ENCODE data around the gene POLR1D. TPM values are rescaled to one million over a fixed set of nuclear protein-coding genes. Genes with fewer than 3 reads are reported as not detected.

Gene POLR1D, protein sequence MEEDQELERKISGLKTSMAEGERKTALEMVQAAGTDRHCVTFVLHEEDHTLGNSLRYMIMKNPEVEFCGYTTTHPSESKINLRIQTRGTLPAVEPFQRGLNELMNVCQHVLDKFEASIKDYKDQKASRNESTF
- 100 to 1,000 TPM; 100 to 121 TPM for total RNA-seq
- 100 to 1,000 TPM; 133 to 164 (median 152) TPM for polyA plus RNA-seq (ENCODE audit: insufficient read length in 6 of 6)
- long read RNA-seq, donor 1, transcript POLR1D-211 (1 exons, 1,634 nt), result minor isoform, 9 of 101 reads
- long read RNA-seq, donor 1, transcript POLR1D-201 (2 exons, 1,166 nt), result minor isoform, 32 of 101 reads
- long read RNA-seq, donor 1, transcript POLR1D-203 (3 exons, 2,036 nt), result major isoform, 47 of 101 reads
- long read RNA-seq, donor 1, partial matches to known transcripts, result 5 of 101 reads
- long read RNA-seq, donor 1, other reads (novel, unspliced or antisense), result 0 of 101 reads
- long read RNA-seq, donor 2, transcript POLR1D-201 (2 exons, 1,166 nt), result minor isoform, 30 of 84 reads
- long read RNA-seq, donor 2, transcript POLR1D-211 (1 exons, 1,634 nt), result minor isoform, 7 of 84 reads
- long read RNA-seq, donor 2, transcript POLR1D-203 (3 exons, 2,036 nt), result major isoform, 38 of 84 reads
- long read RNA-seq, donor 2, partial matches to known transcripts, result 0 of 84 reads
- long read RNA-seq, donor 2, other reads (novel, unspliced or antisense), result 7 of 84 reads
- long read RNA-seq, donor 3, transcript POLR1D-201 (2 exons, 1,166 nt), result major isoform, 35 of 61 reads
- long read RNA-seq, donor 3, transcript POLR1D-203 (3 exons, 2,036 nt), result minor isoform, 18 of 61 reads
- long read RNA-seq, donor 3, partial matches to known transcripts, result 0 of 61 reads
- long read RNA-seq, donor 3, other reads (novel, unspliced or antisense), result 0 of 61 reads
- long read RNA-seq, donor 4, transcript POLR1D-201 (2 exons, 1,166 nt), result major isoform, 60 of 98 reads
- long read RNA-seq, donor 4, transcript POLR1D-203 (3 exons, 2,036 nt), result minor isoform, 29 of 98 reads
- long read RNA-seq, donor 4, transcript POLR1D-206 (3 exons, 1,723 nt), result minor isoform, 5 of 98 reads
- long read RNA-seq, donor 4, partial matches to known transcripts, result 0 of 98 reads
- long read RNA-seq, donor 4, other reads (novel, unspliced or antisense), result 1 of 98 reads
- long read RNA-seq, donor 5, transcript POLR1D-201 (2 exons, 1,166 nt), result major isoform, 24 of 63 reads
- long read RNA-seq, donor 5, transcript POLR1D-211 (1 exons, 1,634 nt), result minor isoform, 6 of 63 reads
- long read RNA-seq, donor 5, transcript POLR1D-203 (3 exons, 2,036 nt), result major isoform, 24 of 63 reads
- long read RNA-seq, donor 5, partial matches to known transcripts, result 0 of 63 reads
- long read RNA-seq, donor 5, other reads (novel, unspliced or antisense), result 0 of 63 reads
- long read RNA-seq, donor 6, transcript POLR1D-201 (2 exons, 1,166 nt), result major isoform, 59 of 101 reads
- long read RNA-seq, donor 6, transcript POLR1D-203 (3 exons, 2,036 nt), result minor isoform, 18 of 101 reads
- long read RNA-seq, donor 6, transcript POLR1D-211 (1 exons, 1,634 nt), result minor isoform, 7 of 101 reads
- long read RNA-seq, donor 6, partial matches to known transcripts, result 13 of 101 reads
- long read RNA-seq, donor 6, other reads (novel, unspliced or antisense), result 0 of 101 reads
- long read RNA-seq, donor 7, transcript POLR1D-201 (2 exons, 1,166 nt), result minor isoform, 11 of 33 reads
- long read RNA-seq, donor 7, transcript POLR1D-203 (3 exons, 2,036 nt), result major isoform, 12 of 33 reads
- long read RNA-seq, donor 7, partial matches to known transcripts, result 0 of 33 reads
- long read RNA-seq, donor 7, other reads (novel, unspliced or antisense), result 5 of 33 reads
- long read RNA-seq, donor 8, transcript POLR1D-203 (3 exons, 2,036 nt), result minor isoform, 15 of 38 reads
- long read RNA-seq, donor 8, transcript POLR1D-201 (2 exons, 1,166 nt), result major isoform, 16 of 38 reads
- long read RNA-seq, donor 8, partial matches to known transcripts, result 0 of 38 reads
- long read RNA-seq, donor 8, other reads (novel, unspliced or antisense), result 0 of 38 reads
- long read RNA-seq, donor 9, partial matches to known transcripts, result 0 of 2 reads
- long read RNA-seq, donor 9, other reads (novel, unspliced or antisense), result 0 of 2 reads
- long read RNA-seq, donor 10, transcript POLR1D-203 (3 exons, 2,036 nt), result minor isoform, 20 of 50 reads
- long read RNA-seq, donor 10, transcript POLR1D-201 (2 exons, 1,166 nt), result major isoform, 28 of 50 reads
- long read RNA-seq, donor 10, partial matches to known transcripts, result 0 of 50 reads
- long read RNA-seq, donor 10, other reads (novel, unspliced or antisense), result 2 of 50 reads
- long read RNA-seq, donor 11, transcript POLR1D-201 (2 exons, 1,166 nt), result minor isoform, 10 of 46 reads
- long read RNA-seq, donor 11, transcript POLR1D-203 (3 exons, 2,036 nt), result major isoform, 25 of 46 reads
- long read RNA-seq, donor 11, partial matches to known transcripts, result 5 of 46 reads
- long read RNA-seq, donor 11, other reads (novel, unspliced or antisense), result 0 of 46 reads
- long read RNA-seq, donor 12, transcript POLR1D-201 (2 exons, 1,166 nt), result major isoform, 22 of 52 reads
- long read RNA-seq, donor 12, transcript POLR1D-203 (3 exons, 2,036 nt), result minor isoform, 19 of 52 reads
- long read RNA-seq, donor 12, partial matches to known transcripts, result 0 of 52 reads
- long read RNA-seq, donor 12, other reads (novel, unspliced or antisense), result 0 of 52 reads

DNA sequence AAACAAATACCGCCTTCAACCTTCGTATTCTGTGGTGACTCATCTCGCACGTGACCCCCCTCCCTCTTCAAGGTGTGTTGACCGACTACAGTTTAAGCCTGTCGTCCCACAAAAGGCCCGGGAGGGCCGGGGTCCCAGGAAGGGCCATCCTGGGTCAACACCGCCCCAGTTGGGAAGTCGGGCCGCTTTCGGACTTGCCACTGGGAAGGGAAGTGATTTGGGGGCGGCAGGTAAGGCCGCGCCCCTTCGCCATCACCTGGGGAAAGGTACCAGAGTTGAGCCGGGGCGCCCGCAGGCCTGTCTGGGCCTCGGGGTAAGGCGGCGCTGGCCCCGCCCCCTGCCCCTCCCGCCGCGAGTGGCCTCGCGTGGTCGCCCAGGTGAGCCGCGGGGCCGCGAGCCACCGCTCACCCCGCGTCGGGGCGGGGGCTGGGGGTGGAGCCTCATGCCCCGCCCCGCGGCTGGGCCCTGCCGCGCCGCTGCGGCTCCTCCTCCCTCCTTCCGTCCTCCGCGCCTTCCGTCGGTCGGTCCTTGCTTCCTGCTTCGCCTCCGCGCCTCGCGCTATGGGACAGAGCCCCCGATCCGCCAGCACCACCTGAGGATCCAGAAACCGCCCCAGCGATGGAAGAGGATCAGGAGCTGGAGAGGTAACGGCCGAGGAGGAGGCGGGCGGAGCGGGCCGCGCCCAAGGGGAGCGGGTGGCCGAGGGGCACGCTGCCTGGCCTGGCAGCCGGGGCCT lies at the start of gene POLR1D:
POLR1D (plus strand) TSS at position 527 of the 736 bp plus-strand sequence; CDS start at position 619, 92 bp downstream.
- peak; percentile 76 for ATAC-seq
- intact Hi-C loops (cut with DNase I), result no loop called here
- Histone ChIP-seq H3K4me1 (peaks cover 11 to 55% of the 10 kb centered on the region in 2 donors), H3K4me3 (peak within 1 kb of the TSS; percentile 90 to 94), H3K9me3 (no peaks in the 10 kb centered on the region), H3K27ac (peak within 1 kb of the TSS; percentile 93), H3K36me3 (peaks cover 0 to 12% of the 10 kb centered on the region in 2 donors), H3K27me3 (no peaks in the 10 kb centered on the region)
- TF ChIP-seq, protein P1, sequence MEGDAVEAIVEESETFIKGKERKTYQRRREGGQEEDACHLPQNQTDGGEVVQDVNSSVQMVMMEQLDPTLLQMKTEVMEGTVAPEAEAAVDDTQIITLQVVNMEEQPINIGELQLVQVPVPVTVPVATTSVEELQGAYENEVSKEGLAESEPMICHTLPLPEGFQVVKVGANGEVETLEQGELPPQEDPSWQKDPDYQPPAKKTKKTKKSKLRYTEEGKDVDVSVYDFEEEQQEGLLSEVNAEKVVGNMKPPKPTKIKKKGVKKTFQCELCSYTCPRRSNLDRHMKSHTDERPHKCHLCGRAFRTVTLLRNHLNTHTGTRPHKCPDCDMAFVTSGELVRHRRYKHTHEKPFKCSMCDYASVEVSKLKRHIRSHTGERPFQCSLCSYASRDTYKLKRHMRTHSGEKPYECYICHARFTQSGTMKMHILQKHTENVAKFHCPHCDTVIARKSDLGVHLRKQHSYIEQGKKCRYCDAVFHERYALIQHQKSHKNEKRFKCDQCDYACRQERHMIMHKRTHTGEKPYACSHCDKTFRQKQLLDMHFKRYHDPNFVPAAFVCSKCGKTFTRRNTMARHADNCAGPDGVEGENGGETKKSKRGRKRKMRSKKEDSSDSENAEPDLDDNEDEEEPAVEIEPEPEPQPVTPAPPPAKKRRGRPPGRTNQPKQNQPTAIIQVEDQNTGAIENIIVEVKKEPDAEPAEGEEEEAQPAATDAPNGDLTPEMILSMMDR (IDR thresholded peaks at IDR 0.05), result no peak
- peak; percentile 76 to 96 (median 88) for DNase-seq

DNA sequence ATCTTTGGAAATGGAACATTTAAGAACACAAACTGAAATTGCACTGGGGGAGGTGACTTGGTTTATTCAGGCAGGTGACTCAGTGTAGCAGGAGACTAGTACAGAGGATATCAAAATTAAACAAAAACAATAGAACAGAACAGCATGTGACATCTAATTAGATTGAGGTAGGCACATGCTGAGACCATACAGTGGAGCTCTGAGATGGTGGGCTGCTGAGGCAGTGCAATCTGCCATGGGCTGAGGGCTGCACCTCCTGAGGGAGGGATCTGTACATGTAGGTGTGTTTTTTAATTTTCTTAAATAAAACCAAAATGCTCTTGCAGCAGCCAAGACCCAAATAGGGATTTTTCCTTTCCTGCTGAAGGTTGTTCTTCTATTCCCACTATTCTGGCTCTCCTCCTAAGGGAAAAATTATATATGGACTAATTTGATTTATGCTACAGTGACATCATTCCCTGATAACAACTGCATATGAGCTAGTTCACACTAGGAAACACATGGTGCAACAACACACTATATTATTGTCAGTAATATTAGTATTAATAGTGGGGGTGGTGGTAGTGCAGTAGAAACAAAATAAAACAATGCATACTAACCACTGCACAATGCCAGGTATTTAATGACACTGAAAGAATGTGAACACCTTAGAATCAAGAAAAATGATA lies 49.3 kb upstream of the POLR1D start:
- Histone ChIP-seq H3K36me3 (peaks cover 0 to 21% of the 10 kb centered on the region in 2 donors), H3K27ac (no peak overlapping the region), H3K27me3 (no peaks in the 10 kb centered on the region), H3K9me3 (no peaks in the 10 kb centered on the region), H3K4me1 (no peaks in the 10 kb centered on the region), H3K4me3 (no peak overlapping the region)
- TF ChIP-seq, protein P1 (IDR thresholded peaks at IDR 0.05), result no peak
- ATAC-seq (no peak), DNase-seq (no peak)
- intact Hi-C loops (cut with DNase I), result no loop called here

DNA sequence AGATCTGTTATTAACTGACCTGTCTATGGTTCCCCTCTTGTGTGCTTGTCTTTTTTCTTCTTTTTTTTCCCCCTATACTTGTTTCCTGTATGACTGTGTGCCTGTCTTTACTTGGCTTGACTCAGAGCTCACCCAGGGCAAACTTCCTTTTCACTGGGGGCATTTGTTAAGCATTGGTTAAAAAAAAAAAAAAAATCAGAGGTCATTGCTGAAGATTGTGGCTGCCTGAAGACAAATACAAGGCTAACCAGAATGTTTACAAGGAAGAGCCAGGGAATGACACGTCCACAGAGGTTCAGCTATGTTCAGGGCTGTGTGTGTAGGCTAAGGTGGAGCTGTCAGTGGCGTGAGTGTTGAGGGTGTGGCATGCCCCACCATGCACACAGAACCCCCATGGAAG lies 48.4 kb upstream of the POLR1D start:
- no peaks in the 10 kb centered on the region for H3K9me3 ChIP-seq
- ATAC-seq (no peak), DNase-seq (no peak)
- H3K4me1 ChIP-seq, result no peaks in the 10 kb centered on the region
- TF ChIP-seq, protein P1 (IDR thresholded peaks at IDR 0.05), result no peak
- intact Hi-C loops (cut with DNase I), result no loop called here
- no peaks in the 10 kb centered on the region for H3K27me3 ChIP-seq
- no peak overlapping the region for H3K4me3 ChIP-seq
- no peak overlapping the region for H3K27ac ChIP-seq
- H3K36me3 ChIP-seq, result peaks cover 0 to 12% of the 10 kb centered on the region in 2 donors
